B cell (primary cell): ENCODE results near the gene SPOCK1. TPM values are rescaled to one million over a fixed set of nuclear protein-coding genes. Genes with fewer than 3 reads are reported as not detected.

Experiments
- ATAC-seq: fragments of 200-7000 bp; cut with Tn5 transposase; one replicate; pipeline ENCODE4 v1.10.0; 2021; ENCODE audit warnings: low read depth, mild to moderate bottlenecking, moderate number of reproducible peaks, moderate library complexity
- CTCF ChIA-PET: fragments of 350-600 bp; sonication (Branson Sonifier 250); formaldehyde crosslinking; loops from one replicate; lab custom pipeline; 2021; ENCODE audit warnings: antibody characterized with exemption, inconsistent platforms; lab: Charles Lee
- POLR2A ChIA-PET: fragments of 350-600 bp; sonication (Branson Sonifier 250); formaldehyde crosslinking; loops from one replicate; lab custom pipeline; 2021; ENCODE audit warnings: antibody characterized with exemption; lab: Charles Lee
- DNase-seq: peaks from one replicate; pipeline ENCODE4 v3.0.0; 2013
- H2AFZ ChIP-seq: 2 replicates; pipeline ENCODE4 v1.6.1; 2012; ENCODE audit warnings: mild to moderate bottlenecking, low read depth, low read length; ENCODE audit not compliant: insufficient read depth, poor library complexity, severe bottlenecking
- H3K27ac ChIP-seq, 2 donors: 1 replicate in 1 of 2; 2 replicates in 1 of 2; pipeline ENCODE4 v1.5.1; 2012 to 2013; ENCODE audit warnings: low read length in 2 of 2, mild to moderate bottlenecking in 2 of 2, moderate library complexity in 1 of 2
- H3K27me3 ChIP-seq, 4 experiments: fragments of 200-600 bp in 1 of 4; sonication (generic) in 1 of 4; replicated peaks in 1 of 4; 1 replicate in 2 of 4; 2 replicates in 2 of 4; pipeline versions ENCODE4 v1.6.1 to v1.7.0; 2013 to 2016; ENCODE audit warnings: low read length in 3 of 4, mild to moderate bottlenecking in 2 of 4, mixed read lengths in 1 of 4, moderate library complexity in 1 of 4; ENCODE audit not compliant: insufficient read depth in 4 of 4, control insufficient read depth in 3 of 4; ENCODE audit errors: control extremely low read depth in 1 of 4
- H3K36me3 ChIP-seq, 2 experiments: replicated peaks in 1 of 2; 1 replicate in 1 of 2; 2 replicates in 1 of 2; pipeline versions ENCODE4 v1.6.1 to v1.7.1; 2013; ENCODE audit warnings: low read length in 1 of 2; ENCODE audit not compliant: insufficient read depth in 2 of 2, control insufficient read depth in 1 of 2; ENCODE audit errors: control extremely low read depth in 1 of 2, extremely low read depth in 1 of 2
- H3K4me1 ChIP-seq, 2 donors: fragments of 200-600 bp in 1 of 2; sonication (generic) in 1 of 2; 1 replicate in 1 of 2; 2 replicates in 1 of 2; pipeline versions ENCODE4 v1.5.1 to v1.6.1; 2013 to 2017; ENCODE audit warnings: low read length in 2 of 2; ENCODE audit not compliant: control insufficient read depth in 2 of 2, insufficient read depth in 2 of 2
- H3K4me2 ChIP-seq: replicated peaks from 2 replicates; pipeline ENCODE3; 2012; ENCODE audit warnings: mild to moderate bottlenecking, low read depth, low read length; ENCODE audit not compliant: poor library complexity, severe bottlenecking
- H3K4me3 ChIP-seq, 5 experiments: fragments of 200-600 bp in 1 of 5; sonication (generic) in 1 of 5; 1 replicate in 3 of 5; 2 replicates in 2 of 5; pipeline versions ENCODE4 v1.5.1 to v1.7.0; 2011 to 2016; ENCODE audit warnings: low read length in 4 of 5, mild to moderate bottlenecking in 4 of 5, low read depth in 2 of 5, control low read depth in 1 of 5, moderate library complexity in 1 of 5; ENCODE audit not compliant: insufficient read depth in 1 of 5; ENCODE audit errors: control extremely low read depth in 1 of 5, extremely low read depth in 1 of 5
- H3K79me2 ChIP-seq: fragments of 200-600 bp; sonication (generic); one replicate; pipeline ENCODE4 v1.6.0; 2016; ENCODE audit warnings: low read length; ENCODE audit not compliant: control insufficient read depth, insufficient read depth
- H3K9ac ChIP-seq: fragments of 200-600 bp; sonication (generic); 2 replicates; pipeline ENCODE4 v1.6.1; 2017; ENCODE audit warnings: mild to moderate bottlenecking, low read length, moderate library complexity
- H3K9me3 ChIP-seq, 3 donors: one replicate each; pipeline versions ENCODE4 v1.6.1 to v1.7.1; 2013; ENCODE audit warnings: low read length in 2 of 3; ENCODE audit not compliant: control insufficient read depth in 2 of 3, insufficient read depth in 1 of 3; ENCODE audit errors: control extremely low read depth in 1 of 3
- H4K20me1 ChIP-seq: 2 replicates; pipeline ENCODE4 v1.6.0; 2012; ENCODE audit warnings: mild to moderate bottlenecking, low read length; ENCODE audit not compliant: insufficient read depth, control insufficient read depth, poor library complexity, severe bottlenecking
- H3K27ac Mint-ChIP-seq: one replicate; pipeline ENCODE4 v1.8.0; 2021; ENCODE audit warnings: mixed read lengths
- H3K27me3 Mint-ChIP-seq: one replicate; pipeline ENCODE4 v1.8.0; 2021; ENCODE audit warnings: mixed read lengths
- H3K4me1 Mint-ChIP-seq: one replicate; pipeline ENCODE4 v1.8.0; 2021; ENCODE audit warnings: mixed read lengths
- H3K4me3 Mint-ChIP-seq: one replicate; pipeline ENCODE4 v1.8.0; 2021; ENCODE audit warnings: mixed read lengths
- H3K9me3 Mint-ChIP-seq: one replicate; pipeline ENCODE4 v1.8.0; 2022; ENCODE audit warnings: mixed read lengths; ENCODE audit not compliant: insufficient read depth
- EZH2 ChIP-seq: IDR thresholded peaks from 2 replicates; pipeline ENCODE4 v1.6.1; 2012; ENCODE audit warnings: borderline replicate concordance, low read depth, mild to moderate bottlenecking, moderate library complexity, low read length; ENCODE audit not compliant: insufficient read depth, poor library complexity, severe bottlenecking
- WGBS: methylation state at CpG from one replicate; pipeline ENCODE4 v1.1.5; 2013; ENCODE audit warnings: missing lambda C conversion rate; ENCODE audit not compliant: insufficient coverage; 5-methylcytosine and 5-hydroxymethylcytosine counted together
- intact Hi-C: fragments of 100-400 bp; cut with micrococcal nuclease; formaldehyde crosslinking; loops from one replicate; pipeline ENCODE4 v1.10.0; 2022
- polyA plus RNA-seq: library from polyadenylated mRNA; depleted of rRNA; stranded (reverse); fragments of >200 nt; gene quantifications from 2 replicates; pipeline ENCODE4 v1.2.3, GENCODE V29; 2012
- total RNA-seq, 2 donors: library from RNA; stranded (reverse); fragments of 120-200 nt in 1 of 2; gene quantifications; 1 replicate in 1 of 2; 2 replicates in 1 of 2; pipeline versions ENCODE4 v1.2.3 to v1.2.4, GENCODE V29; 2013 to 2022
- TF ChIP-seq, protein P1 (sequence below): fragments of 200-600 bp; IDR thresholded peaks from one replicate; pipeline ENCODE4 v1.8.0; 2022; ENCODE audit warnings: antibody characterized with exemption, mild to moderate bottlenecking

The SPOCK1 gene
- total and polyA plus RNA-seq, 2 donors (not counting 1 experiment from before 2014, with no cell fraction given), result not detected

DNA sequence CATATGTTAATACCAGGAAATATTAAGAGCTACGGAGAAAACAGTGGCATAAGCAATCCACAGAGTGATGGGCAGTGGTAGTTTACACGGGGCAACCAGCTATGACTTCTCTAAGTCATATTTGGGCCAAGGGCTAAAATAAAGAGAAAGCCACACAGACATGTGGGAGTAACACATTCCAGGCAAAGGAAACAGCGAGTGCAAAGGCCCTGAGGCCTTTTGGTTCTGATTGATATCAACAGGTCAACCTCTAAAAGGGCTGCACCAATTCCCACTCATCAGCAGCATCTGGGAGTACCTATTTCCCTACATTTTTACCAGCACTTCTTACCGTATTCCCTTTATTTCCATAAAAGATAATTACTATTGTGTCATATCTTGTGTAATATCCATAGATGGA lies 173.4 kb downstream of the SPOCK1 start:
- peaks cover 5% of the 10 kb centered on the region for H3K27me3 Mint-ChIP-seq
- Histone ChIP-seq H4K20me1 (no peaks in the 10 kb centered on the region), H2AFZ (no peak overlapping the region), H3K4me3 (no peak overlapping the region), H3K36me3 (no peaks in the 10 kb centered on the region), H3K27ac (no peak overlapping the region), H3K9ac (no peak overlapping the region), H3K4me2 (no peak overlapping the region), H3K9me3 (peaks cover 0 to 4% (median 0%) of the 10 kb centered on the region in 3 donors), H3K79me2 (no peaks in the 10 kb centered on the region), H3K4me1 (no peaks in the 10 kb centered on the region), H3K27me3 (no peaks in the 10 kb centered on the region)
- DNase-seq (no peak), ATAC-seq (no peak)
- POLR2A ChIA-PET, result no interaction called here
- H3K27ac Mint-ChIP-seq, result no peak overlapping the region
- WGBS, result 85% methylated on average over 2 of the region's 4 CpGs
- no peak overlapping the region for H3K4me3 Mint-ChIP-seq
- intact Hi-C loops, result no loop called here
- H3K4me1 Mint-ChIP-seq, result no peaks in the 10 kb centered on the region
- TF ChIP-seq, protein P1, sequence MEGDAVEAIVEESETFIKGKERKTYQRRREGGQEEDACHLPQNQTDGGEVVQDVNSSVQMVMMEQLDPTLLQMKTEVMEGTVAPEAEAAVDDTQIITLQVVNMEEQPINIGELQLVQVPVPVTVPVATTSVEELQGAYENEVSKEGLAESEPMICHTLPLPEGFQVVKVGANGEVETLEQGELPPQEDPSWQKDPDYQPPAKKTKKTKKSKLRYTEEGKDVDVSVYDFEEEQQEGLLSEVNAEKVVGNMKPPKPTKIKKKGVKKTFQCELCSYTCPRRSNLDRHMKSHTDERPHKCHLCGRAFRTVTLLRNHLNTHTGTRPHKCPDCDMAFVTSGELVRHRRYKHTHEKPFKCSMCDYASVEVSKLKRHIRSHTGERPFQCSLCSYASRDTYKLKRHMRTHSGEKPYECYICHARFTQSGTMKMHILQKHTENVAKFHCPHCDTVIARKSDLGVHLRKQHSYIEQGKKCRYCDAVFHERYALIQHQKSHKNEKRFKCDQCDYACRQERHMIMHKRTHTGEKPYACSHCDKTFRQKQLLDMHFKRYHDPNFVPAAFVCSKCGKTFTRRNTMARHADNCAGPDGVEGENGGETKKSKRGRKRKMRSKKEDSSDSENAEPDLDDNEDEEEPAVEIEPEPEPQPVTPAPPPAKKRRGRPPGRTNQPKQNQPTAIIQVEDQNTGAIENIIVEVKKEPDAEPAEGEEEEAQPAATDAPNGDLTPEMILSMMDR, result no peak
- TF ChIP-seq EZH2, result no peak
- CTCF ChIA-PET, result interaction anchor here (1.2 to 1.6 kb wide), 3 partner anchors 9 to 173 kb away, joined by 3 to 4 read pairs (median 3); partner anchors contain the start of gene SPOCK1
- no peaks in the 10 kb centered on the region for H3K9me3 Mint-ChIP-seq
